Liver (tissue), 9 donors: ENCODE measurements around the gene SARDH. TPM values are rescaled to one million over a fixed set of nuclear protein-coding genes. Genes with fewer than 3 reads are reported as not detected.

ENCODE experiments used
- DNase-seq: peaks from one replicate; pipeline ENCODE4 v3.0.0-alpha.2; 2017; ENCODE audit warnings: low spot score
- H3K27ac ChIP-seq, 2 donors: one replicate each; pipeline ENCODE4 v1.7.0; 2013; ENCODE audit warnings: inconsistent platforms in 2 of 2, low read length in 2 of 2, control low read depth in 1 of 2, low read depth in 1 of 2, mild to moderate bottlenecking in 1 of 2
- H3K27me3 ChIP-seq, 4 donors: one replicate each; pipeline versions ENCODE4 v1.6.1 to v1.7.0; 2013; ENCODE audit warnings: low read length in 3 of 4, inconsistent platforms in 1 of 4, mild to moderate bottlenecking in 1 of 4, moderate library complexity in 1 of 4; ENCODE audit not compliant: control insufficient read depth in 4 of 4, insufficient read depth in 4 of 4
- H3K36me3 ChIP-seq, 4 donors: one replicate each; pipeline versions ENCODE4 v1.6.1 to v1.7.0; 2013; ENCODE audit warnings: low read length in 3 of 4, mild to moderate bottlenecking in 3 of 4, low read depth in 1 of 4, moderate library complexity in 1 of 4; ENCODE audit not compliant: control insufficient read depth in 4 of 4, insufficient read depth in 3 of 4
- H3K4me1 ChIP-seq, 4 donors: one replicate each; pipeline versions ENCODE4 v1.6.1 to v1.7.0; 2013; ENCODE audit warnings: low read length in 3 of 4, mild to moderate bottlenecking in 3 of 4, moderate library complexity in 1 of 4; ENCODE audit not compliant: control insufficient read depth in 4 of 4, insufficient read depth in 4 of 4
- H3K4me3 ChIP-seq, 3 donors: one replicate each; pipeline versions ENCODE4 v1.6.1 to v1.7.0; 2013; ENCODE audit warnings: low read length in 3 of 3, control low read depth in 1 of 3, low read depth in 1 of 3, mild to moderate bottlenecking in 1 of 3
- H3K9ac ChIP-seq, 2 donors: one replicate each; pipeline ENCODE4 v1.7.0; 2013; ENCODE audit warnings: low read length in 2 of 2, mild to moderate bottlenecking in 2 of 2, moderate library complexity in 2 of 2, control low read depth in 1 of 2, low read depth in 1 of 2
- H3K9me3 ChIP-seq, 4 donors: one replicate each; pipeline versions ENCODE4 v1.6.1 to v1.7.0; 2013; ENCODE audit warnings: low read length in 3 of 4; ENCODE audit not compliant: control insufficient read depth in 4 of 4
- CTCF ChIP-seq: fragments of 150-350 bp; IDR thresholded peaks from 2 replicates; pipeline ENCODE4 v1.5.1; 2017; ENCODE audit warnings: improper control_type of control experiment, low read depth, low read length; ENCODE audit not compliant: missing input control
- EGR1 ChIP-seq, 2 donors: IDR thresholded peaks; 2 replicates each; pipeline ENCODE4 v1.6.1; 2016 to 2018; ENCODE audit warnings: antibody characterized with exemption in 2 of 2, low read depth in 2 of 2
- FOXA1 ChIP-seq: IDR thresholded peaks from 2 replicates; pipeline ENCODE4 v1.6.1; 2016; ENCODE audit warnings: antibody characterized with exemption
- FOXA2 ChIP-seq: IDR thresholded peaks from 2 replicates; pipeline ENCODE4 v1.6.1; 2016; ENCODE audit warnings: antibody characterized with exemption
- GABPA ChIP-seq, 2 donors: IDR thresholded peaks in 1 of 2; conservative IDR thresholded peaks in 1 of 2; 2 replicates each; pipeline ENCODE4 v1.6.1; 2016; ENCODE audit warnings: antibody characterized with exemption in 2 of 2, mild to moderate bottlenecking in 1 of 2, moderate library complexity in 1 of 2
- HNF4A ChIP-seq, 2 donors: conservative IDR thresholded peaks; 2 replicates each; pipeline ENCODE4 v1.6.1; 2016; ENCODE audit warnings: antibody characterized with exemption in 2 of 2, mild to moderate bottlenecking in 2 of 2
- HNF4G ChIP-seq: IDR thresholded peaks from 2 replicates; pipeline ENCODE4 v1.6.1; 2016; ENCODE audit warnings: antibody characterized with exemption
- JUND ChIP-seq, 2 donors: IDR thresholded peaks; 2 replicates each; pipeline ENCODE4 v1.6.1; 2016; ENCODE audit warnings: antibody characterized with exemption in 2 of 2
- RAD21 ChIP-seq, 2 donors: IDR thresholded peaks; 2 replicates each; pipeline ENCODE4 v1.6.1; 2016; ENCODE audit warnings: antibody characterized with exemption in 2 of 2, mild to moderate bottlenecking in 2 of 2
- RXRA ChIP-seq, 2 donors: IDR thresholded peaks; 2 replicates each; pipeline ENCODE4 v1.6.1; 2017 to 2018; ENCODE audit warnings: antibody characterized with exemption in 2 of 2, mild to moderate bottlenecking in 1 of 2
- SP1 ChIP-seq: IDR thresholded peaks from 2 replicates; pipeline ENCODE4 v1.6.1; 2018; ENCODE audit warnings: antibody characterized with exemption, mild to moderate bottlenecking
- TAF1 ChIP-seq: conservative IDR thresholded peaks from 2 replicates; pipeline ENCODE4 v1.6.1; 2016; ENCODE audit warnings: antibody characterized with exemption, mild to moderate bottlenecking
- YY1 ChIP-seq: IDR thresholded peaks from 2 replicates; pipeline ENCODE4 v1.6.1; 2016; ENCODE audit warnings: antibody characterized with exemption, mild to moderate bottlenecking
- WGBS: extraction: QIAGEN DNeasy Blood & Tissue Kit; methylation state at CpG from one replicate; pipeline ENCODE4 v1.1.7; 2013; 5-methylcytosine and 5-hydroxymethylcytosine counted together
- polyA plus RNA-seq, 2 donors: library from polyadenylated mRNA; stranded (reverse) in 1 of 2; unstranded in 1 of 2; fragments of 200-250 nt in 1 of 2; fragments of >200 nt in 1 of 2; fragmentation: Nextera tagmentation in 1 of 2; extraction: Ambion mirVana in 1 of 2; gene quantifications; one replicate each; pipeline versions ENCODE4 v1.2.1 to v1.2.3, GENCODE V29; 2013 to 2015
- total RNA-seq, 2 donors: library from RNA; depleted of rRNA; stranded (reverse); fragments of >200 nt; gene quantifications; one replicate each; pipeline ENCODE4 v1.2.3, GENCODE V29; 2014
- TF ChIP-seq, protein P1 (sequence below): IDR thresholded peaks from 2 replicates; pipeline ENCODE4 v1.6.1; 2016; ENCODE audit warnings: antibody characterized with exemption
- TF ChIP-seq, protein P2 (sequence below): IDR thresholded peaks from 2 replicates; pipeline ENCODE4 v1.6.1; 2016; ENCODE audit warnings: antibody characterized with exemption
- TF ChIP-seq, protein P3 (sequence below): IDR thresholded peaks from 2 replicates; pipeline ENCODE4 v1.6.1; 2016; ENCODE audit warnings: antibody characterized with exemption, mild to moderate bottlenecking
- donor health status: healthy.
- donor health status: healthy.
- donor health status: healthy.
- donor health status: healthy.
- donor health status: healthy.

The SARDH gene
- total and polyA plus RNA-seq, 4 donors, result 53.7 to 291 (median 63.4) TPM

- TF ChIP-seq EGR1 (IDR thresholded peaks at IDR 0.05; ENCODE audit: low read depth in 2 of 2), result no peak
- TF ChIP-seq HNF4G, result no peak
- TF ChIP-seq, protein P1, sequence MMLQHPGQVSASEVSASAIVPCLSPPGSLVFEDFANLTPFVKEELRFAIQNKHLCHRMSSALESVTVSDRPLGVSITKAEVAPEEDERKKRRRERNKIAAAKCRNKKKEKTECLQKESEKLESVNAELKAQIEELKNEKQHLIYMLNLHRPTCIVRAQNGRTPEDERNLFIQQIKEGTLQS, result no peak
These were observed 55.1 kb downstream of the SARDH start (continued) for GRCh38 chr9:133682818-133683585.

DNA sequence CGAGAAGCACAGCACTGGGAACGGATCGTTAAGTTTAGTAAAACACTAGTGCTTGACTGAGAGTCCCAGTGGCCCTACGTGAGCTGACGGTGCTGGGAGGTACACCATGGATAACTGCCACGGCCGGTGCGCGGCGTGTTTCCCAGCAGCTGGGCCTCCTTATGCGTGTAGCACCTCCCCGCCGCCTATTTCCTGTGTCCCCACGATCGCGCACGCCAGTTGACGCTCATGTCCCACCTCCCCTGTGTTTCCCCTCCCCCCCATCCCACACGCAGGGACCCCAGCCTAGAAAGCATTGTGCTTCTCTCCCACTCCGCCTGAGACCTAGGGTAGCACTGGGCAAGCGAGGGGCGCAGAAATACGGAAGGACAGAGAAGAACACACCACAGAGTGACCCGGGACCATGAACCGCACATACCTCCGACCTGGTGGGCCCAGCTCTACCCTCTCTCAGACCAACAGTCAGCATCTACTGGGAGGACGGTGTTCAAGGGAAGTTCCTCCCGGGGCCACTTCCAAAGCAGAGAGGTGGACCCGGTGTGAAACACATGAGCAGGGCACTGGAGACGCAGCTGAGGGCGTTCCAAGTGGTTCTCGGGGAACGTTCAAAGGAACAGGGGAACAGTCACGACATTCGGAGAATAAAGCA is 56.4 kb downstream of the SARDH start:
- H3K36me3 ChIP-seq, result peaks cover 6 to 35% (median 12%) of the 10 kb centered on the region in 4 donors
- no peaks in the 10 kb centered on the region for H3K27me3 ChIP-seq
- H3K4me1 ChIP-seq, result peaks cover 0 to 6% (median 0%) of the 10 kb centered on the region in 4 donors
- no peak overlapping the region for H3K9ac ChIP-seq
- no peak for DNase-seq
- WGBS, result 94% methylated on average over 35 of the region's 35 CpGs
- H3K27ac ChIP-seq, result peak overlapping the region in 1 of 2 donors; percentile 1
- no peak overlapping the region for H3K4me3 ChIP-seq
- H3K9me3 ChIP-seq, result no peaks in the 10 kb centered on the region
- no peak for TF ChIP-seq RAD21 (IDR thresholded peaks at IDR 0.05)
- no peak for TF ChIP-seq TAF1
- TF ChIP-seq EGR1 (IDR thresholded peaks at IDR 0.05; ENCODE audit: low read depth in 2 of 2), result no peak
- TF ChIP-seq YY1, result no peak
- TF ChIP-seq FOXA2, result no peak
- no peak for TF ChIP-seq RXRA (IDR thresholded peaks at IDR 0.05)
- TF ChIP-seq GABPA (IDR thresholded peaks at IDR 0.05 in 1 of 2, conservative IDR thresholded peaks at IDR 0.05 in 1 of 2), result no peak
- no peak for TF ChIP-seq HNF4A (conservative IDR thresholded peaks at IDR 0.05)
- no peak for TF ChIP-seq SP1
- TF ChIP-seq FOXA1, result no peak
- no peak for TF ChIP-seq CTCF
- TF ChIP-seq JUND (IDR thresholded peaks at IDR 0.05), result no peak
- TF ChIP-seq, protein P2, sequence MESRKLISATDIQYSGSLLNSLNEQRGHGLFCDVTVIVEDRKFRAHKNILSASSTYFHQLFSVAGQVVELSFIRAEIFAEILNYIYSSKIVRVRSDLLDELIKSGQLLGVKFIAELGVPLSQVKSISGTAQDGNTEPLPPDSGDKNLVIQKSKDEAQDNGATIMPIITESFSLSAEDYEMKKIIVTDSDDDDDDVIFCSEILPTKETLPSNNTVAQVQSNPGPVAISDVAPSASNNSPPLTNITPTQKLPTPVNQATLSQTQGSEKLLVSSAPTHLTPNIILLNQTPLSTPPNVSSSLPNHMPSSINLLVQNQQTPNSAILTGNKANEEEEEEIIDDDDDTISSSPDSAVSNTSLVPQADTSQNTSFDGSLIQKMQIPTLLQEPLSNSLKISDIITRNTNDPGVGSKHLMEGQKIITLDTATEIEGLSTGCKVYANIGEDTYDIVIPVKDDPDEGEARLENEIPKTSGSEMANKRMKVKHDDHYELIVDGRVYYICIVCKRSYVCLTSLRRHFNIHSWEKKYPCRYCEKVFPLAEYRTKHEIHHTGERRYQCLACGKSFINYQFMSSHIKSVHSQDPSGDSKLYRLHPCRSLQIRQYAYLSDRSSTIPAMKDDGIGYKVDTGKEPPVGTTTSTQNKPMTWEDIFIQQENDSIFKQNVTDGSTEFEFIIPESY, result no peak
- TF ChIP-seq, protein P3, sequence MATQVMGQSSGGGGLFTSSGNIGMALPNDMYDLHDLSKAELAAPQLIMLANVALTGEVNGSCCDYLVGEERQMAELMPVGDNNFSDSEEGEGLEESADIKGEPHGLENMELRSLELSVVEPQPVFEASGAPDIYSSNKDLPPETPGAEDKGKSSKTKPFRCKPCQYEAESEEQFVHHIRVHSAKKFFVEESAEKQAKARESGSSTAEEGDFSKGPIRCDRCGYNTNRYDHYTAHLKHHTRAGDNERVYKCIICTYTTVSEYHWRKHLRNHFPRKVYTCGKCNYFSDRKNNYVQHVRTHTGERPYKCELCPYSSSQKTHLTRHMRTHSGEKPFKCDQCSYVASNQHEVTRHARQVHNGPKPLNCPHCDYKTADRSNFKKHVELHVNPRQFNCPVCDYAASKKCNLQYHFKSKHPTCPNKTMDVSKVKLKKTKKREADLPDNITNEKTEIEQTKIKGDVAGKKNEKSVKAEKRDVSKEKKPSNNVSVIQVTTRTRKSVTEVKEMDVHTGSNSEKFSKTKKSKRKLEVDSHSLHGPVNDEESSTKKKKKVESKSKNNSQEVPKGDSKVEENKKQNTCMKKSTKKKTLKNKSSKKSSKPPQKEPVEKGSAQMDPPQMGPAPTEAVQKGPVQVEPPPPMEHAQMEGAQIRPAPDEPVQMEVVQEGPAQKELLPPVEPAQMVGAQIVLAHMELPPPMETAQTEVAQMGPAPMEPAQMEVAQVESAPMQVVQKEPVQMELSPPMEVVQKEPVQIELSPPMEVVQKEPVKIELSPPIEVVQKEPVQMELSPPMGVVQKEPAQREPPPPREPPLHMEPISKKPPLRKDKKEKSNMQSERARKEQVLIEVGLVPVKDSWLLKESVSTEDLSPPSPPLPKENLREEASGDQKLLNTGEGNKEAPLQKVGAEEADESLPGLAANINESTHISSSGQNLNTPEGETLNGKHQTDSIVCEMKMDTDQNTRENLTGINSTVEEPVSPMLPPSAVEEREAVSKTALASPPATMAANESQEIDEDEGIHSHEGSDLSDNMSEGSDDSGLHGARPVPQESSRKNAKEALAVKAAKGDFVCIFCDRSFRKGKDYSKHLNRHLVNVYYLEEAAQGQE, result no peak
- no peak for TF ChIP-seq HNF4G
